Fibroblast of villous mesenchyme (primary cell): Measurements from ENCODE around the gene PCYT2. TPM values are rescaled to one million over a fixed set of nuclear protein-coding genes. Genes with fewer than 3 reads are reported as not detected.

Experiments used
- DNase-seq: peaks from one replicate; pipeline ENCODE4 v3.0.0-alpha.2; 2010; ENCODE audit warnings: low read depth
- H3K4me3 ChIP-seq: 2 replicates; pipeline ENCODE4 v1.5.1; 2011; ENCODE audit warnings: low read depth, mild to moderate bottlenecking, low read length
- CTCF ChIP-seq: IDR thresholded peaks from 2 replicates; pipeline ENCODE4 v1.5.1; 2012; ENCODE audit warnings: low read depth, mild to moderate bottlenecking, low read length; ENCODE audit not compliant: insufficient read depth
- total RNA-seq: library from RNA; depleted of rRNA; stranded (reverse); fragments of >200 nt; gene quantifications from 2 replicates; pipeline ENCODE4 v1.2.3, GENCODE V29; 2012

The PCYT2 gene
- total RNA-seq, 1 donor, result 70.8 TPM

GRCh38 chr17:81941484-81942166 lies 30.4 kb upstream of the PCYT2 start:
- no peak overlapping the region for H3K4me3 ChIP-seq
- no peak for TF ChIP-seq CTCF
- DNase-seq, result no peak

DNA sequence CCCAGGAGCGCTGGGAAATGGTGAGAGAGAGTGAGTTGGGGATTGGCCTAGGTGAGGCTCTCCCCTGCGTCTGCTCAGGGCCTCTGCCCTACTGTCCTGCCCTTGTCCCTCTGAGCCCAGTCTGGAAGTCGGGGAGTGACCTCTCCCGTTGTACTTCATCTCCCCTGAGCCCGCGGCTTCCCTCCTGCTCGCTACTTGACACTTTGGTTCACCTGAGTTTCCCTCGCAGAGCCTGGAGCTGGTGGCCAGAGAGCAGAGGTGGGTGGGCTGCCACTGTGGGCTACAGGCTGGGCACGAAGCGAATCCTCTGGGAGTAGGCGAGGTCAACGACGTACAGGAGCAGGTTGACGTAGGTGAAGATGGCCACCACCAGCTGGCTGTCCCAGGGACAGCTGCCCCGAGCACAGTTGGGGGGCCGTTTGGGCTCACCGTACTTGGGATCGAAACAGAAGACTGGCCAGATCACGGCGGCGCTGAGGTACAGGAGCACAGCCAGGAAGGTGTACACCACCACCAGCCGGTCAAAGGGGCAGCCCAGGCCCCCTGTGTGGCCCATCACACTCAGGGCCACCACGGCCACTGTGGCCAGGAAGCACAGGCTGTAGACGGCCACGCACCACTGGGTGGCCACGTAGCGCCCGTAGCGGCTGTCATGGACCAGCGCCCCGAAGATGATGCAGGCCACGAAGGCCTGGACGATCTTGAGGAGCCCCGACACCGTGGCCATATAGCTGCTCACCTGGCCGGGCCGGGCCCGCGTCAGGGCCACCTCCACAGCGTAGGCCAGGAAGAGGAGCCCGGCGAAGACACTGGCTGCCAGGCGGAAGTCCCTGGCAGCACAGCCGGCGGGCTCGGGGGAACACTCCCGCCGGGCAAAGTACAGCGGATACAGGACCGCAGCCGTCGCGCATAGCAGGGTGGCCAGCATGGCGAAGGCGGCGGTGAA lies 29.6 kb upstream of the PCYT2 start:
- no peak overlapping the region for H3K4me3 ChIP-seq
- DNase-seq, result no peak
- TF ChIP-seq CTCF, result no peak

GRCh38 chr17:81939881-81940385 lies 28.7 kb upstream of the PCYT2 start:
- DNase-seq, result no peak
- no peak for TF ChIP-seq CTCF
- H3K4me3 ChIP-seq, result no peak overlapping the region

DNA sequence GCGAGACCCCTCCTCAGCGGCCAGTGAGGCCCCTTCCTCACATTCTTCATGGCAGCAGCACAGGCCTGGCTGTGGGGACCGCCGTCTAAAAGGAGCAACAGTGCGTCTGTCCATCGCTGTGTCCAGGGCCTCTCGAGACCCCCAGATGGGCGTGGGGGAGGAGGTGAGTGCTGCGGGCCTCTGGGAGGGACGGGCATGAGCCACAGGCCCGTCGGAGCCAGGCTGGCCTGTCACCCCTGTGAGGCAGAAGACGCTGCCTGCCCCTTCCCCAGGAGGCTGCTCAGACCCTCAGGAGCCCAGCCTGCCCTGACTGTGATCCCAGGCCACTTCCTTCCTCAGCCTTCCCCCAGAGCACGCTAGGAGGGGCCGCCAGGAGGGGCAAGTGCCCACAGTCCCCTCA lies 28.0 kb upstream of the PCYT2 start:
- no peak overlapping the region for H3K4me3 ChIP-seq
- TF ChIP-seq CTCF, result no peak
- DNase-seq, result no peak

GRCh38 chr17:81935709-81936084 lies 24.5 kb upstream of the PCYT2 start:
- TF ChIP-seq CTCF, result no peak
- DNase-seq, result no peak
- H3K4me3 ChIP-seq, result peak overlapping the region; percentile 47

DNA sequence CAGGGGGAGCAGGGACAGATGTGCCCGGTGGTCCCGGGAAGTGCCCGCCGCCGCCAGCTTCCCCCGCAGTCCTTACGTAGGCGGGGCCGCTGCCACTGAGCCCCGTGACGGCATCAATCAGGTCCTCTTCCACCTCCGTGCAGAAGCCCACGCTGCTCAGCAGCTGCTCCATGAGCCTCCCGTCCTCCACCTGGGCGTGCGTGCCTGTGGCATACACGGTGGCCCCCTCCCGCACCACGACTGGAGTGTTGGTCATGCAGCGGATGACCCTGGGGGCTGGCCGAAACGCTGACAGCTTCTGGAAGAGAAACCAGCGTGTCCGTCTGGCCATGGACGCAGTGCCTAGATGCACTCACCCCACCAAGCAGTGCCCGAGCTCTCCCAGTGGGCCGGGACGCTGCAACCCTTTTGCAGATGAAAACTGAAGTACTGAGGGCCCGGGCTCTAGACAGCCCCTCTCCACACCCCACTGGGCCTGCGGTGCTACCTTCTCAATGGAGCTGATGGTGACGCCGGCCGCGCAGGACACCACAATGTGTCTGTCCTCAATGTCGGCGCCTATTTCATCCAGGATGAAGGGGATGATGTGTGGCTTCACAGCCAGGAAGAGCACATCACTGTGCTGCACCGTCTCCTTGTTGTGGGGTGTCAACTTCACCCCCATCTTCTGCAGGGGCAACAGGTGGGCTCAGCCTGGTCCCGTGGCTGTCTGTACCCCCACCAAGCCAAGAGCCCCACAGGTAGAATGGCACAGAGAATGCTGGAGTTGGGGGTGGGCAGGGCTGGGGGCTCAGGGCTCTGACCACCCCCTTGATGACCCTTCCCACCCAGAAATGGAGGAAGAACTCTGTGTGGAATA lies 23.9 kb upstream of the PCYT2 start:
- H3K4me3 ChIP-seq, result no peak overlapping the region
- no peak for DNase-seq
- TF ChIP-seq CTCF, result no peak
